NCI-H2196 treated with DMSO at 0.1 percent for 48 hours (cell line): Measurements from ENCODE around the gene C1RL.
"Not testable (repeated sequence)": the region's sequence is repeated elsewhere in the genome, so short reads cannot be mapped to it uniquely, and the experiment has no call there.

Source experiments
- DNase-seq: peaks from one replicate; lab custom pipeline; 2025; ENCODE audit not compliant: unreplicated experiment; lab: John Stamatoyannopoulos, UW

Gene C1RL

DNA sequence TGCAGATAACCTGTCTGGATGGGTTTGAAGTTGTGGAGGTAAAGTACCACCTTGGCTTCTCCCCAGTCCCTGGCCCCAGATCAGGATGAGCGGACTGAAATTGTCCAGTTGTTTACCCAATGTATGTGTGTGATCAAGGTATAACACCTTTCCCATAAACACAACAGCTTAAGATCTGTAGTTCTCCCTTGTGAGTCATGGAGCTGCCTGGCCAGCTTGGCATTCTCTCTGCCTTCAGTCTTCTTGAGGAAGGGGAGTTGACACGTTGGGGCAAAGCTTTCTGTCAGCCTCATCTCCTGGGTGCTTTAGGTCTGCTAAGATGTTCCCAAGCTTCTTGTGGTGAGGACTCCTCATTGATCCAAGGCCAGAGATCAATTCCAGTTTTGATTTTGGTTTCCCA, 42.4 kb downstream of the C1RL start:
- DNase-seq = no peak

DNA sequence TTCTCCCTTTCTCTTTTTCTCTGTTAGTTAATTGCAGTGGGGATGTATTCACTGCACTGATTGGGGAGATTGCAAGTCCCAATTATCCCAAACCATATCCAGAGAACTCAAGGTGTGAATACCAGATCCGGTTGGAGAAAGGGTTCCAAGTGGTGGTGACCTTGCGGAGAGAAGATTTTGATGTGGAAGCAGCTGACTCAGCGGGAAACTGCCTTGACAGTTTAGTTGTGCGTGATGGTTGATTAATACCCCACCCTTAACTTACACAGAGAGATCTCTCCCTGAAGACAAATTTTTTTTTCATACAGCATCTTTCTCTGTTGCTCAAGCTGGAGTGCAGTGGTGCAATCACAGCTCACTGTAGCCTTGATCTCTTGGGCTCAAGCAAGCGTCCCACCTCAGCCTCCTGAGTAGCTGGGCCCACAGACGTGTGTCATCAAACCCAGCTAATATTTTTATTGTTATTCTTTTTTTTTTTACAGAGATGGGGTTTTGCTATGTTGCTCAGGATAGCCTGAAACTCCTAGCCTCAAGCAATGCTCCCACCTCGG, 43.9 kb downstream of the C1RL start:
- no peak for DNase-seq

DNA sequence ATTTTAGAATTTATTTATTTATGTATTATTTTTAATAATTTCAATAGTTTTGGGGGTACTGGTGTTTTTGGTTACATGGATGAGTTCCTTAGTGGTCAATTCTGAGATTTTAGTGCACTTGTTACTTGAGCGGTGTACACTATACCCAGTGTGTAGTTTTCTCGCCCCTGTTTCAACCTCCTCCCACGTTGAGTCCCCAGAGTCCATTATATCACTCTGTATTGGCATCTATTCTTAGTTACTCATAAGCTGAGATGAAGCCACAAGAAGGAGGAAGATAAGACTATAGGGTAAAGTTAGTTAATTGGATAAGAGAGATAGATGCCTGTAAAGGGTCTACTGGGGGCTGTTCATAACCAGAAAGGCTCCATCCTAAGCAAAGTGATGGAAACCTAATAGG, 44.5 kb downstream of the C1RL start:
- no peak for DNase-seq

DNA sequence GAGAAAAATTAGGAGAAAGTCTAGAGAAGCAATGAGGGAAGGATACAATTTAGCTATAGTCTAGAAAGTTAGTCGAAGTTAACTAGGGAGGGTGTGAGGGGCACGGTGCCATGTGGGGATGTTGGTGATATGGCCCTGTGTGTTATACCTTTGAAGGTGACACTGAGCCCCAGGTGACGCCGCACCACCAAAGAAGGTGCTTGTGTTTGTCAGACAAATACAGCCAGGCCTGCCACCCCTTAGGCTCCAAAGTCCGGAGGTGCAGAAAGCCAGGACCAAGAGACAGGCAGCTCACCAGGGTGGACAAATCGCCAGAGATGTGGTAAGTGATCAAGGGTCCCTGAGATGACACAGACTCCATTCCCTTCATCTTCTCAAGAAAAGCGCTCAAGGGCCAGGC, 47.4 kb downstream of the C1RL start:
- no peak for DNase-seq

DNA sequence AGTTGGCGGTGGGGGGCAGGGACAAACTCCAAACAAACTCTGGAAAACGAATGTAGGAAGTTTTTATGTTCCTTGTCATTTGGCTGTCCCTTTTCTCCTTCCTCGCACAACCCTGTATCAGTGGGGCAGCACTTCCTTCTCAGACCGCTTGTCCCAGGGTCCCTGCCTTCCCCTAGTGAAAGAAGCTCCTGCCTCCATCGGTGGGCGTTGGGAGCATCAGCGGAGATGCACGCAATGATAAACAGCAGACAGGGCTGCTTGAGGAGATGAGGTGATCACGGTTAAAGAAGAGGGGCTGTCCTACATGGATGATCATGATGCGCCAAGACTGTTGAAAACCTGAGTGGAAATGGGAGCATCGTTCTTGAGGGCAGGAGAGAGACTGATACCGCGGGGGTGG, 47.9 kb downstream of the C1RL start:
- no peak for DNase-seq

DNA sequence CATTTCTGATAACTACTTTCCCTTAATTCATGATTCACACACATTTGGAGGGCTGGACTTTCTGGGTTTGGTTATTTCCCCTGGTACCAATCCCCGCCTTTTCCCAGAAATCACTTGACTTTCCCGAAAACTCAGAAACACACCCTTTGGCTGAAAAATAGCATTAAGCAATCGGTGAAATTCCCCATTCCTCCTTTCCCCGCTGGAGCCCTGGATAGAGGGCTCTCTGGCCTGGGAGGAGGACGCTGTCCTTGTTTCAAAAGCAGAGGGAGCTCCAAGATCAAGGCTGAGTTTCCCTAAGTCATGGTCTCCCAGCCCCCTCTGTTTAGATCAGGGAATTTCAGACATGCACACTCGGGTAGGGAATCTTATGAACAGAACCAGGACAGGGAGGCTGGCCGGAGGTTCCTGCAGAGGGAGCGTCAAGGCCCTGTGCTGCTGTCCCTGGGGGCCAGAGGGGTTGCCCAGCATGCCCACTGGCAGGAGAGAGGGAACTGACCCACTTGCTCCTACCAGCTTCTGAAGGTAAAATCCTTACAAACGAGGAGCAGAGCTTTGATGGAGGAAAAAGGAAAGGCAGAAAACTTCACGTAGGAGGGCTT, 48.6 kb downstream of the C1RL start, which contains the start of gene C1S:
Gene C1S, plus strand, starts transcription at position 366 of the 602 bp plus-strand sequence. CDS start 1,195 bp downstream, outside the sequence.
- DNase-seq = no peak

DNA sequence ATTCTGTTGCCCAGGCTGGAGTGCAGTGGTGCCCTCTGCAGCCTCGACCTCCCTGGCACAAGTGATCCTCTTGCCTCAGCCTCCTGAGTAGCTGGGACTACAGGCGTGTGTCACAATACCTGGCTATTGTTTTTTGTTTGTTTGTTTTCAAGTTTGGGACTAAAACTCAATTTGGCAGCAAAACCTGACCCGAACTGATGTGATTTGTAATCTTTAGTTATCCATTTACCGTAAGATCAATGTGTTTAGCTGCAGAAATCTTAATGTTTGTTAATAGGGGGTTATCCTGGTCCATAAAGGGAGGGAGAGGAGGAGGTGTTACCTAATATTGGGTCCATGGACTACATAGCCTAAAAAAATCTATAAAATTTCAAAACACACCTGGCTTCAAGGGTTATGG, 49.2 kb downstream of the C1RL start:
- no peak for DNase-seq

DNA sequence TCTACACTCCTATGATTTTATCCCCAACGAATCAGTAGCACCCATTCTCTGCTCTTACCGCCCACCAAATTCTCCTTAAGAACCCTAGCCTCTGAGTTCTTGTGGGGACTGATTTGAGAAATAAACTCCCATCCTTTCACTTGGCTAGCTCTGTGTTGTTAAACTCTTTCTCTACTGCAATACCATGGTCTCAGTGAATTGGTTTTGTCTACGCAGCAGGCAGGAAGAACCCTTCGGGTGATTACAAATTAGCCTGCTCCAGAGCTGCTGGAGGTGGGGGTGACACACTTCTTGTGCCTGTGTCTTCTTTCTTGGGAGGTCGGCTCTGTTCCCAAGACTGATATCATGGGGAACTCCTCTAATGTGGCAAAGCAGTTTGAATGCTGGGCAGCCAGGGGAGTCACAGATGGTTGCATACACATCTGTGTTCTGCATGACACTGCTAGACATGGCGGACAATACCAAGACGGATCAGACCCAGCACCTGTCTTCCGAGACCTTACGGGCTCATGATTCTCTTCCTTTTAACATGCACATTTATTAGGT, 50.1 kb downstream of the C1RL start:
- no peak for DNase-seq

DNA sequence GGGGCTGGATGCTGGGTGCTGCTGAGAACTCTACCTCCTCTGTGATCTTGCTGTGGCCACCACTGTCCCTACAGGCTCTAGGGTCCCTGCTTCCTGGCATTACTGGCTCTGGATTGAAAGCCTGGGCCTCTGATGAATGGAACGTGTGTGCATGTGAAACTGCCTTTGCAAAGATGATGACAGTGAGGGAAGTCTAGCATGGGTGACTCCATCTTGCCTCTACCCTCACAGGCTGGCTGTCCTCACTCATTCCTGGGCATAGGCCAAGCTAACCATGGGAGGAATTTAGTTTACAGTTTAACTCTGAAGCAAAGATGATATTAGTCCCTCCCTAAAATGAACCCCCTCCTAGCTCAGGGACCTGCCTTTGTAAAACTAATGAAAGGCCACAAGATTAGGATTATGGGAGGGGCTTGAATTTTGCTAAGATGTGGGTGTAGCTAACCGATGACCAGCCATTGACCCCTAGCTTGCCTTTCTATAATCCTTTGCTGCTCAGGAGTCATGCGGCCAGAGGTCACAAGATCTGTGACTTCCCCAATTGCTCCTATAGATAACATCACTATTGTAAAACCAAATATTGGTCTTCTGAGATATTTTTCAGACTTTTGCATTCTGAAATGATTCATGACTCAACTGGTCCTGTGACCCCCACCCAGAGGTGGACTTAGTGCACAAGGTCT, 50.7 kb downstream of the C1RL start:
- DNase-seq = no peak

DNA sequence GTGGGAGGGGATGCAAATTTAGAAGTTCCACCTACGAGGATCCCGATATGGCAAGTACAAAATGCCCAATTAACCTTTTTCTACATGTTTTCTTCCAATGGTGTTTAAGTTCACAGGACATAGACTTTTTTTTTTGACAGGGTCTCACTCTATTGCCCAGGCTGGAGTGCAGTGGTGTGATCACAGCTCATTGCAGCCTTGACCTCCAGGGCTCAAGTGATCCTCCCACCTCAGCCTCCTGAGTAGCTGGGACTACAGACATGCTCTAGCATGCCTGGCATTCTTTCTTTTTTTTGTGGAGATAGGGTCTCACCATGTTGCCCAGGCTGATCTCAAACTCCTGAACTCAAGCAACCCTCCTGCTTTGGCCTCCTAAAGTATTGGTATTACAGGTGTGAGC, 53.3 kb downstream of the C1RL start:
- not testable (repeated sequence) for DNase-seq

DNA sequence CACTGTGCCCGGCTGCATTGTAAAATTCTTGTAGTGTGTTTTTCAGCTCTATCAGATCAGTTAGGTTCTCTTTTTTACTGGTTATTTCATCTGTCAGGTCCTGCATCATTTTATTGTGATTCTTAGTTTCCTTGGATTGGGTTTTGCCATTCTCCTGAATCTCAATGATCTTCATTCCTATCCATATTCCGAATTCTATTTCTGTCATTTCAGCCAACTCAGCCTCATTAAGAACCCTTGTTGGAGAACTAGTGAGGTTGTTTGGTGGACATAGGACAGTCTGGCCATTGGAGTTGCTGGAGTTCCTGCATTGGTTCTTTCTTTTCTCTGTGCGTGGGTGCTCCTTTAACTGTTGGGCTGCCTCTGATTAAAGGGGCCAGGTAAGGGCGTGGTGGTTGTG, 54.1 kb downstream of the C1RL start:
- no peak for DNase-seq

DNA sequence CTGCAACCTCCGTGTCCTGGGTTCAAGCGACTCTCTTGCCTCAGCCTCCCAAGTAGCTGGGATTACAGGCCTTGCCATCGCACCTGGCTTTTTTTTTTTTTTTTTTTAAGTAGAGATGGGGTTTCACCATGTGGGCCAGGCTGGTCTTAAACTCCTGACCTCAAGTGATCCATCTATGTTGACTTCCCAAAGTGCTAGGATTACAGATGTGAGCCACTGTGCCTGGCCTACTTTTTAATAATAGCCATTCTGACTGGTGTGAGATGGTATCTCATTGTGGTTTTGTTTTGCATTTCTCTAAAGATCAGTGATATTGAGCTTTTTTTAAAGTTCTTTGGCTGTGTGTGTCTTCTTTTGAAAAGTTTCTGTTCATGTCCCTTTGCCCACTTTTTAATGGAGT, 59.0 kb downstream of the C1RL start:
- DNase-seq = not testable (repeated sequence)

DNA sequence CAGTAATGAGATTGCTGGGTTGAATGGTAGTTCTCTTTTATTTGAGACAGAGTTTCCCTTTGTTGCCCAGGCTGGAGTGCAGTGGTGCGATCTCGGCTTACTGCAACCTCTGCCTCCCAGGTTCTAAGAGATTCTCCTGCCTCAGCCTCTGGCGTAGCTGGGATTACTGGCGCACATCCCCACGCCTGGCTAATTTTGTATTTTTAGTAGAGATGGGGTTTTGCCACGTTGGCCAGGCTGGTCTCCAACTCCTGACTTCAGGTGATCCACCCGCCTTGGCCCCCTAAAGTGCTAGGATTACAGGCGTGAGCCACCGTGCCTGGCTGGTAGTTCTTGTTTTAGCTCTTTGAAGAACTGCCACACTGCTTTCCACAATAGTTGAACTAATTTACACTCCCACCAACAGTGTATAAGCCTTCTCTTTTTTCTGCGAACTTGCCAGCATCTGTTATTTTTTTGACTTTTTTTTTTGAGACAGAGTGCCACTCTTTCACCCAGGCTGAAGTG, 59.5 kb downstream of the C1RL start:
- DNase-seq = not testable (repeated sequence)

DNA sequence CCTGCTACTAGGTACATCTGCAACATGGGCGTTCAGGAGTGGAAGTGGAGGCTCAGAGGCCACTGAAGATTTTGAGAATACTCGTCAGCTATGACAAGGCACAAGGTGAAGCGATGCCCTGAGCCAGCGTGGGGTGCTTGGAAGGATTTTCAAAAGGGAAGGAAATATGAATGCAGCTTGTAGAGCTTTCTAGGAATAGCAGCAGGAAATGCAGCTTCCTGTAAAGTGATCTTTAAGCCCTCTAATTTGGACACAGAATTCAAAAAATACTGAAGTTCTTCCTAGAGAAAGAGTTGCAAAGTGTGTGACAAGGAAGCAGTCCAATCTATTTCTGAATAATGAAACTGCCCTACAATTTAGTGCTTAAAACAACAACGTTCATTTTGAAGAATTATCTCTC, 61.7 kb downstream of the C1RL start:
- no peak for DNase-seq

DNA sequence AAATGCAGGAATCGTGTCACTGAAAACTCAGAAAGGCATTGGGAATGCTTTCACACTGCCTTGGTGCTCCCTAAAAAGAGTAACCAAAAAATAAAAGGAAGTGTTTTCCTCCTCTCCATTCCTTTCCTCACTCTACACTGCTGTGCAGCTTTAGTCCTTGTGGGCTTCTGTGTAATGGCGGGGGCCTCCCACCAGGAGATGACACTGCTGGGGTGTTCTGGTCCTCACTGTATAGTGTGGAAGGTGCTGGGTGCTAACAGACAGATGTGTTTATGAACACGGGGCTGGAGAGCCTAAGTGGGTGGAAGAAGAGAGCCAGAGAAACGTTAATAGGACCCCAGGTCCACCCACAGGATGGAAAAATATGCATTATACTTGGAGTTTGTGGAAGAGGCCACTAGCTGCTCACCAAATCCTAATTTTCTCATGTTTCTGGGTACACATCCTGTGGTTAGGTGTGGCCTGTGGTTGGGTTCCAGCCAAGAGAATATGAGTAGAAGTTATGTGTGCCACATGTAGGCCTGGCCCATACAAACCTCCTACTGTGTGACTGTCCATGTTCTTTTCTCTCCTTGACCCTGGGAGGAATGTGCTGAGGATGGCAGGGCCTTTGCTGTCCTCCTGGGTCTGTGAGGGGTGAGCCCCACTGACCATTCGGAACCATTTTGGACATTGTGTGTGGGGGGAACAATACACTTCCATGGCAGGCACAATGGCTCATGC, 62.5 kb downstream of the C1RL start:
- no peak for DNase-seq

DNA sequence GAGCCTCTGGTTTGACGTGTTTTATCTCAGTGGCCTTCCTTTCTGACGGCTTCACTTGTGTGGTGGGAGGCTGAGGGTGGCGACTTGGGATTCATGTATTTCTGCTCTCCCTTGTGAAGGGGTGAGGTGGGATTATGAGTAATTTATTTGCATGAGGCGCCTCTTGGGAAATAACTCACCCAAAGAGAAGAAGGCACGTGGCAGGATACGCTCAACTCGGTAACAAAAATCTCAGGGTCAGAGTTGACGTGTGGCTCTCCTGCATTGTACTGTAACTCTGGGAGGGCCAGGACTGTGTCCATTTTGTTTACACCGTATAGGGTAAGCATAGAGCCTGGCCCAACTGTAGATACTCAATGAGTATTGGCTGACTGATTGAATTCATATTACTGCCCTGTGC, 63.1 kb downstream of the C1RL start:
- no peak for DNase-seq
